HG03025 (cell line): ENCODE results near the gene NRBP1.

ENCODE experiments used
- ATAC-seq: cut with Tn5 transposase; IDR thresholded peaks from one replicate; pipeline ENCODE4 v1.9.1; 2021; ENCODE audit warnings: mild to moderate bottlenecking, moderate library complexity; ENCODE audit not compliant: unreplicated experiment, low FRiP score

NRBP1 gene

GRCh38 chr2:27428213-27428977 is at the start of gene NRBP1:
Gene NRBP1 (plus strand): TSS chr2:27428631. CDS start chr2:27433274, 4,643 bp downstream.
- peak; percentile 89 for ATAC-seq

GRCh38 chr2:27378809-27379290 is 49.6 kb upstream of the NRBP1 start:
- no peak for ATAC-seq

GRCh38 chr2:27379383-27379835 is 49.0 kb upstream of the NRBP1 start:
- no peak for ATAC-seq

DNA sequence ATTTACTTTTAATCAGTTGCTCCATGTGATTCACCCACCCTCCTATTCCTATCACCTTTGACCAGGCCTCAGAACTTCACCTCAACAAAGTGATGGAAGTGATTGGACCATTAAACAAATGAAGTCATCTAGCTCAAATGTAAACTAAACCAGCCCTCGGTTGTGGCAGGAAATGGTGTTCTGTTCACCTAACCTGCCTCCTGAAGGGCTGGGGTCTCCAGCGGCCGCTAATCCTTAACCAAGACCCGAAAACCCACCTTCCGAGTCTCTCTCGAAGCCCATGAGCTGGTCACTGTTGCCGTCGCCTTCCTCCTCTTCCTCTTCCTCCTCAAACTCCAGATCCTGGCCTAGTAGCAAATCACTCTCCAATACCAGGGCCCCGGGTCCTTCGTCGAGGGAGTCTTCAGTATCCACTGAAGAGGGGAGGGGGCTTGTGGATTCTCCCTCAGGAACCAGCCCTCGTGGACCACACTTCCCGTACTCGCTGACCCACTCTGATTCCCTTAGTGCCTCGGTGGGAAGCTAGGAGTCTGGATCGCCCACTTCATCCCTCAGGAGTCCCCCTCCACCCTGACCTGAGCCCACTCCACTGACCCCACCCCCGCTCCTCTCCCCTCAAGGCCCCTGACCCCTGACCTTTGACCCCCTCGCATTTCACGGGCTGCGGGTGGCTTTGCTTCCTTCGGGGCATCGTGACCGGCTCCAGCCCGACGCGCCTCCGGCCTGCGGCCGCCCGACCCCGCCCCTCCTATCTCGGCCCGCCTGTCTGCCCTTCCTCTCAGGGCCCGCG is 48.4 kb upstream of the NRBP1 start:
- ATAC-seq, result peak; percentile 16

DNA sequence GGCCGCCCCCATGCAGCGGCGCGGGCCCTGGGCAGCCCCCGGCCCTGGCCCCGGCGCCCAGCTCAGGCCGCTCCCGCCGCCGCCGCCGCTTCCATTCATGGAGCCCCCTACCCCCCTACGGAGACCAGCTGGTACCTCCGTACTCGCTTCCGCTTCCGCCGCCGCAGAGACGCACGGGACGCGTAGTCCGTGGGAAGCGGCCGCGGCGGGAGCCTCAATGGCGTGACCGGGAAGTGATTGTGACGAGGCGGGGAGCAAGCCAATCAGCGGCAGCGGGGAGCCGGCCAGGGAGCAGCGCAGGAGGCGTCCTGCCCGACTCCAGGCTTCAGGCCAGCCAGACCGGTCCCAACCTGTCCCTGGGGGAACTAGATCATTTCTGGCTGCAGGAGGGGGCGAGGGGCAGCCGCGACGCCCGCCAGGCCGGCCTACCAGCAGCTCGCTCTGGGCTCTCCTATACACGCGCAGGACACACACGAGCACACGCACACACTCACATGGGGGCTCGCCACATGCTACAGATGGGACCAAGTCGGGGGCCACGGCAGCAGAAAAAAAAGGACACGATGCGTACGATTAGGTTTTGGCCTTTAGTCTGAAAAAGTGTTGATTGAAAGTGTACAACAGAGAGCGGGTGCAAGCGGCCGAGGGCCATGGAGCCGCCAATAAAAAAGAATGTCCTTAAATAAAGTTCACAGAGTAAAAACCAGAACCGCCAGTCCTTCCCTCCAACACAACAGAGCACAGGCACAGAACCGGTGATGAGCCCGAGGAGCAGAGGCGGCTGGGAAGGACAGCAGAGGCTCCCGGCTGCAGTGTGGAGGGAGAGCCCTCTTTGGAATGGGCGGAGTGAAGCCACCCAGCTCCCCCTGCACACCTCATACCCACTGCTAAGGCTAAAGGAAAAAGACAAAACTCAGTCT is 47.5 kb upstream of the NRBP1 start, which contains the start of gene ZNF513:
ZNF513 (minus strand) TSS at position 109 of the 920 bp plus-strand sequence. CDS start 208 bp downstream, outside the sequence.
- ATAC-seq, result peak; percentile 64

GRCh38 chr2:27381577-27382181 is 46.8 kb upstream of the NRBP1 start:
- ATAC-seq, result no peak

DNA sequence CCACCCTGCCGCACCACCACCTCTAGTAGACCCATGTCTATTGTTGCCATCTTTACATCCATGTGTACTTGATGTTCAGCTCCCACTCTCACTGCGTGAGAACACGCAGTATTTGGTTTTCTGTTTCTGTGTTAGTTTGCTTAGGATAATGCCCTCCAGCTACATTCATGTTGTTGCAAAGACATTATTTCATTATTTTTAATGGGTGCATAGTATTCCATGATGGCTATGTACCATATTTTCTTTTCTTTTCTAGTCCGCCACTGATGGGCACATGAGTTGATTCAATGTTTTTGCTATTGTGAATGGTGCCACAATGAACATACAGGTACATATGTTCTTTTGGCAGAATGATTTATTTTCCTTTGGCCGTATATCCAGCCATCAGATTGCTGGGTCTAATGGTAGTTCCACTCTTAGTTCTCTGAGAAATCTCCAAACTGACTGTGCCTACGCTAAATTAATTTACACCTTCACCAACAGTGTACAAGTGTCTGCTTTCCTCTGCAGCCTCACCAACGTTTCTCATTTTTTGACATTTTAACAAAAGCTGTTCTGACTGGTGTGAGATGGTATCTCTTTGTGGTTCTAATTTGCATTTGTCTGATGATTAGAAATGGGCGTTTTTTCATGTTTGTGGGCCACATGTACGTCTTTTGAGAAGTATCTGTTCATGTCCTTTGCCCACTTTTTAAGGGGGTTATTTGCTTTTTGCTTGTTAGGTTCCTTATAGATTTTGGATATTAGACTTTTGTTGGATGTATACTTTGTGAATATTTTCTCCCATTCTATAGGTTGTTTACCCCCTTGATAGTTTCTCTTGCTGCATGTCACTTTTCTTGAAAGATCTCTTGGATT is 37.4 kb upstream of the NRBP1 start:
- ATAC-seq, result no peak

DNA sequence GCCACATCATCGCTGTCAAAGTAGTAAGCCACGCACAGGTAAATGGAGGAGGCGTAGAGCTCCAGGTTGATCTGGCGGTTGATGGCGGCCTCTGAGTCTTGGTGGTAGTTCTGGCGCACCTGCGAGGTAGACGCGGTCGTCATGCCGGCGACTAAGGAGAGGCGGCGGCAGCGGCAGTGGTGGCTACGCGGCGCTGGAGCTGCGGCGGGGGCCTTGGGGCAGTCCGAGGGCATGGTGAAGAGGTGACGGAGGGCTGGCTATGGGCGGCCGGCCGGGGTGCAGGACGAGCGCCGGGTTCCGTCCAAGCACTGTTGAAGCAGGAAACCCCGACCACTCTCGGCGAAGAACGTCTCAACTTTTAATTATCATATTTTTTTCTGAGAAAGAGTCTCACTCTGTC is 35.2 kb upstream of the NRBP1 start:
- no peak for ATAC-seq

- no peak for ATAC-seq
These were observed 29.5 kb upstream of the NRBP1 start for GRCh38 chr2:27398962-27399361.

GRCh38 chr2:27400348-27401135 is 27.9 kb upstream of the NRBP1 start:
- no peak for ATAC-seq

- no peak for ATAC-seq
These were observed 20.5 kb upstream of the NRBP1 start for GRCh38 chr2:27407798-27408491.

- peak; percentile 32 for ATAC-seq
These were observed 19.7 kb upstream of the NRBP1 start for GRCh38 chr2:27408601-27409320.

DNA sequence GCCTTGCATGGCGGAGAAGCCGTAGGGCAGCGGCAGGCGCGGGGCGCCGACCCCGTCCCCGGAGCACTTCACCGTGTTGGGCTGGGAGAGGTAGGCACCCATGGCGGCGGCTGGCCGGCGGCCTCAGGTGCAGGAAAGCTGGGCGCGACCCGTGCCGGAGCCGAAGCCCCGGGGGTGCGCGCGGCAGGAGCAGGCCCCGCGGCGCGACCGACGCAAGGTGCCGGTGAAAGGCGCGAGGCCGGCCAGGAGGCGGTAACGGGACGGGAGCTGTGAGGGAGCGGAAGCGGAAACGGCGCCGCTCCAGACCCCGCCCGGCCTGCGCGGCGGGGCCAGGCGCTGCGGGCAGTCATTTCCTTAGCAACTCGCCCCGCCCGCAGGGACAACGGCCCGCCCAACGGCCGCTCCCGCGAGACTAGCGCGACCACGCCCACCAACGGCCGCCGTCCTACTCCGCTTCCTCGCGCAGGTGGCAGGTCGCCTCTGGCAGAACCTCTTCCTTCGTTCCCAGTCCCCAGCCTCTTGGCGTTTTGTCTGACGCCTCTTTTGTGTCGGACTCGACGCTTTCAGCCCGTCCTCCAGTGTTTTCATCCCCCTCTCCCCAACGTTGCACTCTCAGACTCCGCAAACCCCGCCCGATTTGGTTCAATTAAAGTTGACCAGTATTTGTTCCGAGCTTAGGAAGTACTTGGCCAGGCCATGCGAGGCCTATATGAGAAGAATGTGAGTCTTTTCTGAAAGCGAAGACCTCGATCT is 18.9 kb upstream of the NRBP1 start, which contains the start of gene PPM1G:
PPM1G (minus strand) TSS at position 271 of the 753 bp plus-strand sequence; CDS start at position 102, 169 bp downstream.
- ATAC-seq, result peak; percentile 80

- no peak for ATAC-seq
These were observed 15.8 kb upstream of the NRBP1 start for GRCh38 chr2:27412419-27413152.

- no peak for ATAC-seq
These were observed 12.3 kb upstream of the NRBP1 start for GRCh38 chr2:27416151-27416550.
